WTC11 (cell line): ENCODE data around the gene RBPJ.

Source experiments
- CREB1 ChIP-seq: sonication (generic); formaldehyde crosslinking; IDR thresholded peaks from 2 replicates; pipeline ENCODE4 v1.8.0; 2023; ENCODE audit warnings: mild to moderate bottlenecking, missing genetic modification reagents
- JUN ChIP-seq: sonication (generic); formaldehyde crosslinking; IDR thresholded peaks from 2 replicates; pipeline ENCODE4 v1.8.0; 2023; ENCODE audit warnings: mild to moderate bottlenecking, missing genetic modification reagents
- NFYB ChIP-seq: sonication (generic); formaldehyde crosslinking; conservative IDR thresholded peaks from 2 replicates; pipeline ENCODE4 v1.8.0; 2022; ENCODE audit warnings: low read depth, missing genetic modification reagents
- TEAD1 ChIP-seq: sonication (generic); formaldehyde crosslinking; IDR thresholded peaks from 2 replicates; pipeline ENCODE4 v1.8.0; 2022; ENCODE audit warnings: mild to moderate bottlenecking, missing genetic modification reagents
- ZBTB21 ChIP-seq: sonication (generic); formaldehyde crosslinking; IDR thresholded peaks from 2 replicates; pipeline ENCODE4 v1.8.1; 2023; ENCODE audit warnings: mild to moderate bottlenecking, missing genetic modification reagents, borderline replicate concordance
- TF ChIP-seq, protein P1 (sequence below): sonication (generic); formaldehyde crosslinking; IDR thresholded peaks from 2 replicates; pipeline ENCODE4 v1.8.1; 2022; ENCODE audit warnings: low read depth, mild to moderate bottlenecking, moderate library complexity, missing genetic modification reagents, borderline replicate concordance
- TF ChIP-seq, protein P2 (sequence below): fragments of 200-600 bp; IDR thresholded peaks from 2 replicates; pipeline ENCODE4 v1.8.0; 2022; ENCODE audit warnings: antibody characterized with exemption

DNA sequence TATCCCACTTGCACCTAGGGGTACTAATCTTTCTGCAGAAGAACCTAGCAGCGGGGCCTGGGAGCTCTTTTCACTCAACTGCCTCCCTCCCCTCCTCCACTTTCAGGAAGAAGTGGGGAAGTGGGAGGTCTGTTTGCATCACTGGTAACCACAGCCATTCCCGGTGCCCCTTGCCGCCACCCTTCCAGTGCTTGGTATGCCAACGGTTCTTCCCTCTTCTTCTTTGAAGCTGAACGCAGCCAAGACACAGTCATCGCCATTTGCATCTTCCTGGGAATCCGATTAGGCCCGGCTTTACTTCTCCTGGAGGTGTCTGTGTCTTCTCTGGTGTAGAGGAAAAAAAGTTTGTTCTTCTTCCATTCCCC is 47.2 kb upstream of the RBPJ start:
- TF ChIP-seq ZBTB21 (CRISPR knock-in tag), result no peak
- TF ChIP-seq JUN (CRISPR knock-in tag), result no peak
- TF ChIP-seq, protein P1, sequence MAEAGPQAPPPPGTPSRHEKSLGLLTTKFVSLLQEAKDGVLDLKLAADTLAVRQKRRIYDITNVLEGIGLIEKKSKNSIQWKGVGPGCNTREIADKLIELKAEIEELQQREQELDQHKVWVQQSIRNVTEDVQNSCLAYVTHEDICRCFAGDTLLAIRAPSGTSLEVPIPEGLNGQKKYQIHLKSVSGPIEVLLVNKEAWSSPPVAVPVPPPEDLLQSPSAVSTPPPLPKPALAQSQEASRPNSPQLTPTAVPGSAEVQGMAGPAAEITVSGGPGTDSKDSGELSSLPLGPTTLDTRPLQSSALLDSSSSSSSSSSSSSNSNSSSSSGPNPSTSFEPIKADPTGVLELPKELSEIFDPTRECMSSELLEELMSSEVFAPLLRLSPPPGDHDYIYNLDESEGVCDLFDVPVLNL, result no peak
- TF ChIP-seq, protein P2, sequence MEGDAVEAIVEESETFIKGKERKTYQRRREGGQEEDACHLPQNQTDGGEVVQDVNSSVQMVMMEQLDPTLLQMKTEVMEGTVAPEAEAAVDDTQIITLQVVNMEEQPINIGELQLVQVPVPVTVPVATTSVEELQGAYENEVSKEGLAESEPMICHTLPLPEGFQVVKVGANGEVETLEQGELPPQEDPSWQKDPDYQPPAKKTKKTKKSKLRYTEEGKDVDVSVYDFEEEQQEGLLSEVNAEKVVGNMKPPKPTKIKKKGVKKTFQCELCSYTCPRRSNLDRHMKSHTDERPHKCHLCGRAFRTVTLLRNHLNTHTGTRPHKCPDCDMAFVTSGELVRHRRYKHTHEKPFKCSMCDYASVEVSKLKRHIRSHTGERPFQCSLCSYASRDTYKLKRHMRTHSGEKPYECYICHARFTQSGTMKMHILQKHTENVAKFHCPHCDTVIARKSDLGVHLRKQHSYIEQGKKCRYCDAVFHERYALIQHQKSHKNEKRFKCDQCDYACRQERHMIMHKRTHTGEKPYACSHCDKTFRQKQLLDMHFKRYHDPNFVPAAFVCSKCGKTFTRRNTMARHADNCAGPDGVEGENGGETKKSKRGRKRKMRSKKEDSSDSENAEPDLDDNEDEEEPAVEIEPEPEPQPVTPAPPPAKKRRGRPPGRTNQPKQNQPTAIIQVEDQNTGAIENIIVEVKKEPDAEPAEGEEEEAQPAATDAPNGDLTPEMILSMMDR, result no peak
- TF ChIP-seq TEAD1 (CRISPR knock-in tag), result no peak
- TF ChIP-seq NFYB (CRISPR knock-in tag), result no peak
- TF ChIP-seq CREB1 (CRISPR knock-in tag), result no peak
